HG02759 (cell line): Measurements from ENCODE around the gene OLA1.

Source experiments
- ATAC-seq: cut with Tn5 transposase; IDR thresholded peaks from one replicate; pipeline ENCODE4 v1.9.1; 2021; ENCODE audit warnings: mild to moderate bottlenecking, moderate library complexity; ENCODE audit not compliant: unreplicated experiment

Gene OLA1

DNA sequence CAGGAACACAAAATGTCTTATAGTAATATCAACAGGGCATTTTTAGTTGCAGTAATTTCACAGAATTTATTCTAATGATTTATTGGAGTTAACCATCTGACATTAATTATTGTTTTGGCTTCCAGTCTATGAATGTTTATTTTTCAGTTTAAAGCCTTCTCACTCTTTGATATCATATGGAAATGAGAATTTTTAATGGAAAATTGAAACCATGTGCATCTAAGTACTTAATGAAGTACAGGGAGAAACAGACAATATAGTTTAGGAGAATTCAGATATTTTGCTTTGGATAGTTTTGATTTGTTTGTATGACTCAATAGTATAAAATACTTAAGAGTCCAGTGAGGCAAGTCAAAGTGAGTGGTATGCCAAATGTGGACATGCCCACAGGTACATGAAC lies 126.1 kb downstream of the OLA1 start:
- ATAC-seq, result no peak

GRCh38 chr2:174121612-174122011 lies 126.7 kb downstream of the OLA1 start:
- ATAC-seq, result no peak

DNA sequence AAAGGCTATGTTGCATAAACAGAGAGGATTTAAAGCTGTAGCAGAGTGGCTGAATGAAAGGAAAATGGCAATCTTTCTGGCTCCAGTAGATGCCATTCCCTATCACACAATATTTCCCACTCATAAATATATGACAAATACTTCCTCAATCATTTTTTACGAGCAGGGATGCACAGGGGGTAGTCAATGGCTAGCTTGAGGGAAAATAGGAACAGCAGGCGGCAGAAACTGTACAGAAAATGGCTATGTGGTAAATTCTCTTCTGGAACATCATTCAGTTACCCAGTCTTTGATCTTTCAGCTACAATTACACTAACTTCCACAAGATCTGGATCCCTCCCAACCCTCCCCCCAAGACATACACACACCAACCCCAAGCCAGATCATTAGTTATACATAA lies 127.2 kb downstream of the OLA1 start:
- no peak for ATAC-seq

GRCh38 chr2:174120346-174120745 lies 128.0 kb downstream of the OLA1 start:
- ATAC-seq, result no peak

- no peak for ATAC-seq
Observed at GRCh38 chr2:174117951-174118930, 130.1 kb downstream of the OLA1 start.

- ATAC-seq, result no peak
Observed at GRCh38 chr2:174112073-174112472, 136.3 kb downstream of the OLA1 start.

DNA sequence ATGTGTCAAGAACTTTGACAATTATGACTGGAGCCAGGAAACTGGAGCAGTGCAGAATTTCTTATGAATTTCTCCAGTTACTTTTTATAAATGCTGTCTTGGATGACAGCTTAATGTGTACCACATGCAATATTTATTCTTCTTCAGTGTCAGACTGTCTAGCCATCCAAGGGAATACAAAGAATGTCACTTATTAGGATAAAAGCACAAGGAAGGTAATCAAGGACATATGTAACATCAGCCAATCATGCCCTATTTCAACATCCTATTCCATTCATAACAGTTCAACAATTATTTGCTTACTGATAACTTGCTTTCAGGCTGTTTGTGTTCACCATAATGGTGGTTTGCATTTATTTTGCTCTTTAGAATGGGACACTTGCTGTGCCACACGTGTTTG lies 139.8 kb downstream of the OLA1 start:
- ATAC-seq, result no peak

GRCh38 chr2:174106736-174107135 lies 141.6 kb downstream of the OLA1 start:
- ATAC-seq, result no peak

GRCh38 chr2:174094542-174094941 lies 153.8 kb downstream of the OLA1 start:
- no peak for ATAC-seq

GRCh38 chr2:174090476-174090875 lies 157.9 kb downstream of the OLA1 start:
- ATAC-seq, result no peak

GRCh38 chr2:174088706-174089460 lies 159.4 kb downstream of the OLA1 start:
- ATAC-seq, result no peak

GRCh38 chr2:174086708-174087107 lies 161.6 kb downstream of the OLA1 start:
- ATAC-seq, result no peak

GRCh38 chr2:174085781-174086180 lies 162.6 kb downstream of the OLA1 start:
- ATAC-seq, result no peak

DNA sequence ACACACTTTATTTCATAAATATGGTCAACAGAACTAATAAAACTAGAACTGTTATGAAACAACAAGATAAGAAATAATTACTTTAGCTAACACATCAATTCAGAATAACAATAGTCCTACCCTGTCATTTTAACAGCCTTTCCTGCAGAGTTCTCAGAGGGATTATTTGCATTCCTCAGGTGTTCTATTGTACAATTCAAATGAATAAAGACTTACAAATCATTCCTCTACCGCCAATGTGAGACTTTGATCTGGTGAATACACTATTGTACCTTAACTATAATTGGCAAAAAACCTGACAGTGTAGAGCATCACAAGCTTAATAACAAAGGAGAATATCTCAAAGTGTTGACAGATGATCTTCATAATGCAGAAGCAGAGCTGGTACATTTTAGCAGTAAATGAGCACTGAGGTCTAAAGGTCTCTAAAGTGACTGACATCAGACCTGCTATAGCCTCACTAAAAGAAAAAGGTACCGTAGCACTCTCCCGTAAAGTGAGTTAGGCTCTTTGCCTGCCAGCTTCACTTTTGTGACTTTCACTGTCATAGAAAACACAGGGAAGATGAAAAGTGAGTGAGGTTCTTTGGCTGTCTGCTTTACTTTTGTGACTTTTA lies 164.4 kb downstream of the OLA1 start:
- ATAC-seq, result no peak

GRCh38 chr2:174080672-174081121 lies 167.6 kb downstream of the OLA1 start:
- no peak for ATAC-seq

DNA sequence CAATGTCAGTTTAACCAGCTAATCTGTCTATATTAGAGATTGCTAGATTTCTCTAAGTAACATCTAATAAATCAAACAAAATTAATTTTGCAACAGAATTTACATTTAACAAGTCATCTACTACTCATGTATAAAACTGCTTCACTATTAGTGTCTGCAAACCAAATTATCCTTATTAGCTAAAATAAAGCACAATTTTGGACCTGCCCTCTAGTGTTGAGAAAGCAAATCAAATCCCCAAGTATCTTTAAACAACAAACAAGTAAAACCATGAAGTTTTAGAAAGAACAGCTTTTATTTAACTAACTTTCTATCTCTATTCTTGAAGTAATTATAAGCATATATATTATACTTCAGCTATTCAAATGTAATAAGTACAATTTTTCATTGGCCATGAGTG lies 170.1 kb downstream of the OLA1 start:
- ATAC-seq, result no peak

- no peak for ATAC-seq
Observed at GRCh38 chr2:174076975-174077374, 171.4 kb downstream of the OLA1 start.

DNA sequence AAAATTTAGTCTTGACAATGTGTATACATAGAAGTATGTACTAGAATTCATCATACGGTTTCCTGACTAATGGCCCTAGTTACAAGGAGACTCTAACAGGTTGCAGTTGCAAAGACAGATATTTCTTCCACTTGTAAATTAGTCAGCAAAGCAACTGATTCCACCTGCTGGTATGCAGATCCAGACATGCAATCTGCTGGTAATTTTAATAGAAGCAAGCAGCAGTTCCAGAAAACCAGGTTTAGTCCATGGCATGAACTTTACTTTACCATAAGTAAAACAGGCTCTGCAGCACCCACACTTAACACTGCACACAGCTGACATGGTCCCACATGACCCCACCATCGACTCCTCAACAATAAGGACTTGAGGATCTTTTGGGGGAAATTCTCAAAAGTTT lies 172.3 kb downstream of the OLA1 start:
- no peak for ATAC-seq

DNA sequence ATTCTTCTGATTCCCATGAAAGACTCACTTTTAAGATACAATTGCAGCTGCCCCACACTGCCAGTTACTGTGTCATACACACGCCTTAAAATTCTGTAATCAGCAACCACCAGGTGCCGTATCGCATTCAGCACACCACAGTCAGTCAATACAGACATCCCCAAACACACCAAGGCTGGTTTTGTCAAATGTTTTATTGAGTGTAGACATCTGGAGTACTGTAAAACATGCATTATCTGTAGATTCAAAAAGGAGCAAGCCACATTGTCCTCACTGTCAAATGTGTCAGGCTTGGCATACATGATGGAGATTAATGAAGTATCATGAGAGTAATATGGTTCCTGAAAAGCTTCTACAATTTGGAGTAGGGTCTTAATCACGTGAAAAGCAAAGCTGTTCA lies 173.5 kb downstream of the OLA1 start:
- ATAC-seq, result no peak

GRCh38 chr2:174072857-174073256 lies 175.5 kb downstream of the OLA1 start:
- no peak for ATAC-seq

DNA sequence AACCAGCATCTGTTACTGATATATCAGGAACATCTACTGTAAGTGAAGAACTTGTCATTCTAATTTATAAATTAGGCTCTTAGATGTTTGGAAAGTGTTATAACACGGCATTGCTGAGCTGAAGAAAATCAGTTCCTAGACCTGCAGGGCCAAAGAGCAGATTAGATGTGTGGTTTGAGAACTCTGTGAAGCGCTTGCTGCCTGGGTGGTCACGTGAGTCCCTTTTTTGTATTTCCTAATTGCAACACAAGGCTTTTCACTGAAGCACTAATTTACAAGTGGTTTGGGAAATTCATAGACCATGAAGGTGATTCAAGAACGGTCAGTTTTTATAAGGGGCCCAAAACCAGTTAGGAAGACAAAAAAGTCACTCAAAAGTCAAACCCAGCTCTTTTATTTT lies 176.3 kb downstream of the OLA1 start:
- no peak for ATAC-seq
